Type B pancreatic cell (in vitro differentiated cells): ENCODE measurements around the gene LDLRAD4. TPM values are rescaled to one million over a fixed set of nuclear protein-coding genes. Genes with fewer than 3 reads are reported as not detected.

ENCODE experiments used
- DNase-seq: peaks from one replicate; pipeline ENCODE4 v3.0.0; 2021; ENCODE audit warnings: mixed read lengths; ENCODE audit not compliant: unreplicated experiment; ENCODE audit errors: extremely low spot score
- H3K27ac Mint-ChIP-seq: 2 replicates; pipeline ENCODE4 v1.8.0; 2021; ENCODE audit warnings: mild to moderate bottlenecking, mixed read lengths
- H3K27me3 Mint-ChIP-seq: 2 replicates; pipeline ENCODE4 v1.8.0; 2021; ENCODE audit warnings: mixed read lengths
- H3K36me3 Mint-ChIP-seq: 2 replicates; pipeline ENCODE4 v1.8.0; 2021; ENCODE audit warnings: mixed read lengths
- H3K4me1 Mint-ChIP-seq: one replicate; pipeline ENCODE4 v1.8.0; 2021; ENCODE audit warnings: mixed read lengths; ENCODE audit not compliant: unreplicated experiment
- H3K4me3 Mint-ChIP-seq: 2 replicates; pipeline ENCODE4 v1.8.0; 2021; ENCODE audit warnings: mild to moderate bottlenecking, mixed read lengths
- H3K9me3 Mint-ChIP-seq: 2 replicates; pipeline ENCODE4 v1.8.0; 2021; ENCODE audit warnings: mixed read lengths
- total RNA-seq: library from RNA; stranded (reverse); gene quantifications from 2 replicates; pipeline ENCODE4 v1.2.1, GENCODE V29; 2021; ENCODE audit warnings: low replicate concordance
- TF ChIP-seq, protein P1 (sequence below): fragments of 200-600 bp; sonication (generic); conservative IDR thresholded peaks from 2 replicates; pipeline ENCODE4 v1.5.0; 2021; ENCODE audit warnings: antibody characterized with exemption, mild to moderate bottlenecking

LDLRAD4 gene
- total RNA-seq, 1 donor from 2014 or later: 2.4 TPM

DNA sequence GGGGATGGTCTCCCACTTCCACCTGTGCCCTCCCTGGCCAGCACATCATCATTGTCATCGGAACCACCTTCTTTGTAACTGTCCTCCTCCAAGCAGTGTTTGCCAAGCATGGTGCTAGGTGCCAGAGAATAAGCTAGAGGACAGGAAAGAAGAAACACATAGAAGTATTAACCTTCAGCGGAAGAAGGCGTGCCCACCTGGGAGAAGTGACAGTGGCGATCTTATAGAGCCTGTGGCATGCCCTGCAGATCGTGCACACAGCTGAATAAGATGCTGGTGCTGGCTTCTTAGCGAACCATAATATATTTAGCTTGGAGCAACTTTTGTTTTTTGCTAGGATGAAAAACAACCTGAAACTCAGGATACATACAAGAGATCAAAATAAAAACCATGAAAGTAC, 359.8 kb downstream of the LDLRAD4 start:
- H3K27ac Mint-ChIP-seq: no peak overlapping the region
- no peaks in the 10 kb centered on the region for H3K36me3 Mint-ChIP-seq
- H3K9me3 Mint-ChIP-seq: no peaks in the 10 kb centered on the region
- no peak overlapping the region for H3K4me3 Mint-ChIP-seq
- DNase-seq: no peak
- peaks cover 6% of the 10 kb centered on the region for H3K4me1 Mint-ChIP-seq
- H3K27me3 Mint-ChIP-seq: peaks cover 6% of the 10 kb centered on the region
- TF ChIP-seq, protein P1, sequence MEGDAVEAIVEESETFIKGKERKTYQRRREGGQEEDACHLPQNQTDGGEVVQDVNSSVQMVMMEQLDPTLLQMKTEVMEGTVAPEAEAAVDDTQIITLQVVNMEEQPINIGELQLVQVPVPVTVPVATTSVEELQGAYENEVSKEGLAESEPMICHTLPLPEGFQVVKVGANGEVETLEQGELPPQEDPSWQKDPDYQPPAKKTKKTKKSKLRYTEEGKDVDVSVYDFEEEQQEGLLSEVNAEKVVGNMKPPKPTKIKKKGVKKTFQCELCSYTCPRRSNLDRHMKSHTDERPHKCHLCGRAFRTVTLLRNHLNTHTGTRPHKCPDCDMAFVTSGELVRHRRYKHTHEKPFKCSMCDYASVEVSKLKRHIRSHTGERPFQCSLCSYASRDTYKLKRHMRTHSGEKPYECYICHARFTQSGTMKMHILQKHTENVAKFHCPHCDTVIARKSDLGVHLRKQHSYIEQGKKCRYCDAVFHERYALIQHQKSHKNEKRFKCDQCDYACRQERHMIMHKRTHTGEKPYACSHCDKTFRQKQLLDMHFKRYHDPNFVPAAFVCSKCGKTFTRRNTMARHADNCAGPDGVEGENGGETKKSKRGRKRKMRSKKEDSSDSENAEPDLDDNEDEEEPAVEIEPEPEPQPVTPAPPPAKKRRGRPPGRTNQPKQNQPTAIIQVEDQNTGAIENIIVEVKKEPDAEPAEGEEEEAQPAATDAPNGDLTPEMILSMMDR: no peak

DNA sequence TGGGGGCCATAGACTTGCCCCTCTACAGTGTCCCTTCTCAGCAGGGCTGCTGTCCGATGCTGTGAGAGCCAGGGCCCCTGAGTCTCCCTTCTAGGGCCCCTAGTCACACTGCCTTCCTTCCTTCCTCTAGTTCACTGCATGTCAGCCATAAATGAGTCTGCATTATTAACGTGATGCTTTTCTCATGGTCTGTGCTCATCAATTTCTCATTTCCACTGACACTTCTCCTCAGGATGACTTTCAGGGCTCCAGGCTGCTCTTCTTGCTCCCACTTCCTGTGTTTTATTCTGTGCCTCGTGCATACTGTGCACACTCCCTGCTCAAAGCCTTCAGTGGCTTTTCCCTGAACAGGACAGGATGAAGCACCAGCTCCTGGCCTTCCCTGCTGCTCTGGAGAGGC, 361.3 kb downstream of the LDLRAD4 start:
- Mint-ChIP-seq H3K27me3 (peaks cover 6% of the 10 kb centered on the region), H3K4me3 (no peak overlapping the region), H3K9me3 (no peaks in the 10 kb centered on the region), H3K4me1 (peaks cover 6% of the 10 kb centered on the region), H3K27ac (no peak overlapping the region), H3K36me3 (no peaks in the 10 kb centered on the region)
- DNase-seq: no peak
- TF ChIP-seq, protein P1: no peak

- peaks cover 6% of the 10 kb centered on the region for H3K27me3 Mint-ChIP-seq
- TF ChIP-seq, protein P1: no peak
Observed at GRCh38 chr18:13580351-13580750, 361.8 kb downstream of the LDLRAD4 start.

DNA sequence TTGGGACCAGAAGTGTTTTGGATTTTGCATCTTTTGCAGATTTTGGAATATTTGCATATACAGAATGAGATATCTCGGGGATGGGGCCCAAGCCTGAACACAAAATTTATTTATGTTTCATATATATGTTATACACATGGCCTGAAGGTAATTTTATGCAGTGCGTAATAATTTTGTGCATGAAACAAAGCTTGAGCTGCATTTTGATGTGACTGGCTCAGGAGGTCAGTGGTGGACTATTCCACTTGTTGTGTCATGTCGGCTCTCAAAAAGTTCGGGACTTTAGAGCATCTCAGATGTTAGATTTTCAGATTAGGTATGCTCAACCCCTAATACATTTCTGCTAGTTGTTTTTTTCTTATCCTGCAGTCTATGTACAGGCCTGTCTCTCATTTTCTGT, 362.4 kb downstream of the LDLRAD4 start:
- H3K27me3 Mint-ChIP-seq: peaks cover 3% of the 10 kb centered on the region
- TF ChIP-seq, protein P1: no peak
- H3K4me3 Mint-ChIP-seq: no peak overlapping the region

More at GRCh38 chr18:13580351-13580750, 361.8 kb downstream of the LDLRAD4 start:
- no peaks in the 10 kb centered on the region for H3K36me3 Mint-ChIP-seq
- peaks cover 6% of the 10 kb centered on the region for H3K4me1 Mint-ChIP-seq
- no peak for DNase-seq
- no peaks in the 10 kb centered on the region for H3K9me3 Mint-ChIP-seq
- no peak overlapping the region for H3K4me3 Mint-ChIP-seq
- no peak overlapping the region for H3K27ac Mint-ChIP-seq

DNA sequence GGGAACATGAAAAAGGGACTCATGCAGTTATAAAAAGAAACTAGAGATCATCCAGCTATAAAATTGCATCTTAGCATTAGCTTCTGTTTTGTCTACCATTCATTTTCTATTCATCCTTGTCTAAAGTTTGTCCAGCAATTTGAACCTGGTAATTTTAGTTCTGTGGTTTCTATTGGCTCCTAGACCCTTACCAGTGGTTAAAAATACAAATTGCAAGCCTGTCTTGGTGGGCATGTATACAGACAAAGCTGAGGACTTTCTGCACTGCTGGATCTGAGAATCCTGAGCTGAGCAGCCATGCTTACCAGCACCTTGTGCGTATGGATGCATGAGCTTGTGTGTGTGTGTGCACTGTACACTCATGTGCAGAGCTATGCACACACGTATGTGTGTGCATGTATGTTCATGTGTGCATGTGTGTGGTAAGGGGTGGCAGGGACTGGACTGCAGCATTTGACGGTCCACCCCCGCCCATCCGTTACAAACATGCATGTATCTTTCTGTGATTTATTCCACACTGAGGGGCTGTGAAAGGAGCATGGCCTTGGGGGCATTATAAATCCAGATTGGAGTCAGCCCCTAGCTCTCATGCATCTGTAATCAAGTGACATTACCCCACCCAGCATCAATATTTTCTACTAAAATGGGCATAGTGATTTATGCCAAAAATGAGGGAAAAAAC, 363.1 kb downstream of the LDLRAD4 start:
- H3K27me3 Mint-ChIP-seq: peaks cover 3% of the 10 kb centered on the region
- TF ChIP-seq, protein P1: no peak
- H3K4me3 Mint-ChIP-seq: no peak overlapping the region
- no peaks in the 10 kb centered on the region for H3K36me3 Mint-ChIP-seq
- DNase-seq: no peak
- no peaks in the 10 kb centered on the region for H3K9me3 Mint-ChIP-seq
- peaks cover 6% of the 10 kb centered on the region for H3K4me1 Mint-ChIP-seq
- no peak overlapping the region for H3K27ac Mint-ChIP-seq

More for the DNA sequence above, 362.4 kb downstream of the LDLRAD4 start:
- Mint-ChIP-seq H3K36me3 (no peaks in the 10 kb centered on the region), H3K9me3 (no peaks in the 10 kb centered on the region), H3K4me1 (peaks cover 6% of the 10 kb centered on the region), H3K27ac (no peak overlapping the region)
- no peak for DNase-seq
